Tibial artery (tissue), 4 donors: Measurements from ENCODE around the gene NFRKB.

Source experiments
- DNase-seq, 2 donors: peaks; one replicate each; pipeline ENCODE4 v3.0.0-alpha.2; 2019
- H3K27ac ChIP-seq, 2 donors: fragments of 200-600 bp; sonication (generic) in 1 of 2; 1 replicate in 1 of 2; 2 replicates in 1 of 2; pipeline ENCODE4 v1.5.1; 2018 to 2019; ENCODE audit warnings: mild to moderate bottlenecking in 1 of 2
- H3K27me3 ChIP-seq, 2 donors: fragments of 200-600 bp; sonication (generic) in 1 of 2; one replicate each; pipeline versions ENCODE4 v1.5.1 to v1.6.0; 2016 to 2019
- H3K36me3 ChIP-seq, 3 donors: fragments of 200-600 bp; sonication (generic) in 2 of 3; one replicate each; pipeline ENCODE4 v1.5.1; 2016 to 2019; ENCODE audit warnings: mild to moderate bottlenecking in 2 of 3
- H3K4me1 ChIP-seq, 4 donors: fragments of 200-600 bp; sonication (generic) in 2 of 4; 1 replicate in 3 of 4; 2 replicates in 1 of 4; pipeline ENCODE4 v1.5.1; 2016 to 2019
- H3K4me3 ChIP-seq, 2 donors: fragments of 200-600 bp; sonication (generic) in 1 of 2; 1 replicate in 1 of 2; 2 replicates in 1 of 2; pipeline ENCODE4 v1.5.1; 2018 to 2019; ENCODE audit warnings: mild to moderate bottlenecking in 2 of 2
- H3K9me3 ChIP-seq, 3 donors: fragments of 200-600 bp; sonication (generic) in 1 of 3; one replicate each; pipeline ENCODE4 v1.5.1; 2016 to 2019
- CTCF ChIP-seq, 2 experiments: fragments of 200-600 bp in 1 of 2; fragments of 450-650 bp in 1 of 2; IDR thresholded peaks; one replicate each; pipeline ENCODE4 v1.5.1; 2017 to 2019; ENCODE audit warnings: antibody characterized with exemption in 2 of 2, mild to moderate bottlenecking in 1 of 2, moderate library complexity in 1 of 2
- intact Hi-C: fragments of 100-400 bp; cut with DNase I; formaldehyde crosslinking; loops from one replicate; pipeline ENCODE4 v1.15.0; 2023; ENCODE audit warnings: low total_unique reads

Gene NFRKB

DNA sequence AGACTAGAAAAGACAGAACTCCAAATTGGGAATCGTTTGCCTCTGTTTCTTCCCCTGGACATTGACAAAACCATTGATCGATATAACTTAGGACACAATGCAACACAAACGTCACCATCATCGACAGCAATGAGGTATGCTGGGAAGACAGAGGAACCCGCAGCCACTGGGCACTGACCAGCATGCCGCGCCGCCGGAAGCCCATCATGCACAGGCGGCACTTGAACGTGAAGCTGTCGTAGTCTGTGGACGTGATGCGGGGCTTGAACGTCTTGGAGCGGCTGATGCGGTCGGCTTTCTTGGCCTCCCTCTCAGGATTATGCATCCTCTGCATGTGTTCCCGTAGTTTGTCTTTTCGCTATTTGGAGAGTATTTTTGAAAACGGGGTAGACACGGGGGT is 23.0 kb upstream of the NFRKB start:
- Histone ChIP-seq H3K4me3 (no peak overlapping the region), H3K36me3 (peaks cover 31 to 77% (median 31%) of the 10 kb centered on the region in 3 donors), H3K27ac (no peak overlapping the region), H3K9me3 (no peaks in the 10 kb centered on the region), H3K27me3 (no peaks in the 10 kb centered on the region), H3K4me1 (no peaks in the 10 kb centered on the region)
- TF ChIP-seq CTCF (IDR thresholded peaks at IDR 0.05) = no peak
- no peak for DNase-seq
- intact Hi-C loops = no loop called here

- Histone ChIP-seq H3K9me3 (no peaks in the 10 kb centered on the region), H3K27ac (no peak overlapping the region), H3K4me1 (no peaks in the 10 kb centered on the region), H3K4me3 (no peak overlapping the region), H3K36me3 (peaks cover 29 to 88% (median 34%) of the 10 kb centered on the region in 3 donors), H3K27me3 (no peaks in the 10 kb centered on the region)
- no peak for TF ChIP-seq CTCF (IDR thresholded peaks at IDR 0.05)
- intact Hi-C loops = no loop called here
- no peak for DNase-seq
Measured at GRCh38 chr11:129917231-129917630, 21.9 kb upstream of the NFRKB start.

GRCh38 chr11:129911298-129911697 is 15.9 kb upstream of the NFRKB start:
- Histone ChIP-seq H3K27me3 (no peaks in the 10 kb centered on the region), H3K27ac (no peak overlapping the region), H3K36me3 (peaks cover 29 to 97% (median 51%) of the 10 kb centered on the region in 3 donors), H3K4me1 (no peaks in the 10 kb centered on the region), H3K9me3 (no peaks in the 10 kb centered on the region), H3K4me3 (no peak overlapping the region)
- DNase-seq = no peak
- intact Hi-C loops = no loop called here
- TF ChIP-seq CTCF (IDR thresholded peaks at IDR 0.05) = no peak

GRCh38 chr11:129910360-129910759 is 15.0 kb upstream of the NFRKB start:
- Histone ChIP-seq H3K9me3 (no peaks in the 10 kb centered on the region), H3K27me3 (no peaks in the 10 kb centered on the region), H3K4me1 (no peaks in the 10 kb centered on the region), H3K4me3 (no peak overlapping the region), H3K36me3 (peaks cover 28 to 97% (median 44%) of the 10 kb centered on the region in 3 donors), H3K27ac (no peak overlapping the region)
- DNase-seq = no peak
- TF ChIP-seq CTCF (IDR thresholded peaks at IDR 0.05) = no peak
- intact Hi-C loops = no loop called here

- H3K4me1 ChIP-seq = no peaks in the 10 kb centered on the region
- no peaks in the 10 kb centered on the region for H3K9me3 ChIP-seq
- intact Hi-C loops = no loop called here
- no peak overlapping the region for H3K4me3 ChIP-seq
- peaks cover 29 to 79% (median 31%) of the 10 kb centered on the region in 3 donors for H3K36me3 ChIP-seq
- H3K27ac ChIP-seq = no peak overlapping the region
- TF ChIP-seq CTCF (IDR thresholded peaks at IDR 0.05) = no peak
- H3K27me3 ChIP-seq = no peaks in the 10 kb centered on the region
- no peak for DNase-seq
Measured at GRCh38 chr11:129905402-129905801, 10.0 kb upstream of the NFRKB start.

GRCh38 chr11:129896062-129896461 is 684 bp upstream of the NFRKB start:
- Histone ChIP-seq H3K27ac (peak overlapping the region; percentile 76 to 81), H3K36me3 (peaks cover 12 to 21% (median 13%) of the 10 kb centered on the region in 3 donors), H3K27me3 (no peaks in the 10 kb centered on the region), H3K4me1 (peaks cover 3 to 13% (median 7%) of the 10 kb centered on the region in 4 donors), H3K4me3 (peak overlapping the region; percentile 72 to 86), H3K9me3 (no peaks in the 10 kb centered on the region)
- intact Hi-C loops = loop anchor here (10.0 kb wide), 1 partner anchor 169 kb away; the partner anchor contains the start of gene APLP2
- no peak for TF ChIP-seq CTCF (IDR thresholded peaks at IDR 0.05)
- DNase-seq = peak in 1 of 2 donors; percentile 41
